H4 (cell line): Measurements from ENCODE around the gene STAT1. TPM values are rescaled to one million over a fixed set of nuclear protein-coding genes. Genes with fewer than 3 reads are reported as not detected.

Source experiments
- DNase-seq: peaks from one replicate; pipeline ENCODE4 v3.0.0-alpha.2; 2015; ENCODE audit warnings: low spot score
- total RNA-seq: library from RNA; depleted of rRNA; stranded (reverse); fragments of >200 nt; shearing (Covaris generic); gene quantifications from 2 replicates; pipeline ENCODE4 v1.2.3, GENCODE V29; 2014; rRNA removed

Gene STAT1
- total RNA-seq = 88.6 and 110 TPM in 2 replicates

DNA sequence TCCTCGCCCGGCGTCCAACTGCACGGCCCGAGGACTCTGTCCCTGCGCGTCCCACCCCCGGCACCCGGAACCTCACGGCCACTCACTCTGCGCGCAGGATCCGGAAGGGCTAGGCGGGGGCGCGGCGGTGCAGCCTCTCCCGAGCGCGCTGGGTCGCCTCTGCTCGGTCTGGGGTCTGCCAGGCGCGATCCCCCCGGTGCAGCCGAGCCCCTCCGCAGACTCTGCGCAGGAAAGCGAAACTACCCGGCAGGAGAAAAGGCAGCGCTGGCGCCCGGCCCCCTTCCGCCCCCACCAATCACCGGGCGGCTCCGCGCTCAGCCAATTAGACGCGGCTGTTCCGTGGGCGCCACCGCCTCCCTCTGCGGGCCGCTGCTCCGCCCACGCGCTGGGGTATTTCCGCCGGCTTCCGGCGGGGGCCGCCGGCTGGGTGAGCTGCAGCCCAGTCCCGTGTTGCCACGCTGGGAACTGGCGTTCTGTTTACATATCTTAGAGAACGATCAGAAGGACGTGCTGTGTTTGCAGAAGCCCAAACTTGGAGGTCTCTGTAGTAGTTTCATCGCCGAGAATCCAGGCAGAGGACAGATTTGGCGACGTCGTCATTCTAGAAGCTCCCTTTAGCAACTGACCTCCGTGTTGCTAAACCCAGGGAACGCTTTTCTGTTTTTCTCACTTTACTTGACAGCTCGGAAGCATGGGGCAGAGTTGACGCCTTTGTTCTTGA, at the start of gene STAT1:
STAT1 (minus strand) TSS at position 240 of the 721 bp plus-strand sequence. CDS start 4,168 bp downstream, outside the sequence.
- DNase-seq = peak; percentile 83

DNA sequence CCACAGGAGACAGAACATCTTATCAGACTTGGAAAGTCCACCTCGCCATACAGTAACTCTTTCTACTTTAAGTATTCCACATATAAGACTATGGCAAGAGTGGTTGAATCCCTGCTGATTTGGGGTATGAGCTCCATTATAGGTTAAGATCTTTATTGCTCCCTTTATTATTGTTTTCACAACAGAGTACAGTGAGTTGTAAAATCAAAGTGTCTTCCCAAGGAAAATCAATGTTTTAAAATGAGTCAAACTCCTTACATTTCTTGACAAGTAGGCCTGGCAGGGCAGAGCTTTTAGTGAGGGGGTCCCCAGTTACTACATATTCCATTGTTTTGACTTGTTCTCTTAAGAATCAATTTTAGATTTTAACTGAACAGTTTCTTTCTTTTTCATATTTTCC, 49.6 kb upstream of the STAT1 start:
- no peak for DNase-seq

DNA sequence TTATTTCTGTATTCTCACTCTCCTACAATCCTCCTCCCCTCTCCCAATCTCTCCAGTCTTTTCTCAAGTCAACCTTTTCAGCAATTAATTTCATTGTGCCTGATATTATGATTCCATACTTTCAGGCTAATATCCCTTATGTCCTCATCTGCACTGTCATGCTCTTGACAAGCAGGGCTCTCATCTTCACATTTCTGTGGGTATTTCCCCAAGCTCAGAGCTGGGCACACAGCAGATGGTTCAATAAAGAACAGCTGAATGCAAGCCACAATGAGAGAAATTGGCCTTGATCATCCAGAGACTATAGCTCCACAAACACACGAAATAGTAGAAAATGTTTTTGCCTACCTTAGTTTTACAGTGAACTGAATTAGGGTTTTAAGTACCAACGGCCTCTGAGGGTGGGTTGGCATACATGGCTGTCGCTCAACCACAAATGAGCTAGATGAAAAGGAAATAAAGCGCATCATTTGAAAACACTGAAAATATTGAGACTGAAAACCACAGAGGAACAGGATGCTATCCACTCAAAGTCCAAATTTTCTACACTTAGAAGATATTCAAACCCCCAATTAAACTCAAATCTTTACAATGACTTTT, 47.5 kb upstream of the STAT1 start:
- DNase-seq = no peak

- DNase-seq = no peak
Measured at GRCh38 chr2:191059308-191059707, 45.3 kb upstream of the STAT1 start.

- DNase-seq = no peak
Measured at GRCh38 chr2:191056228-191056627, 42.3 kb upstream of the STAT1 start.

GRCh38 chr2:191053256-191053655, 39.3 kb upstream of the STAT1 start:
- DNase-seq = no peak

GRCh38 chr2:191051825-191052778, 38.1 kb upstream of the STAT1 start:
- peak; percentile 53 for DNase-seq

DNA sequence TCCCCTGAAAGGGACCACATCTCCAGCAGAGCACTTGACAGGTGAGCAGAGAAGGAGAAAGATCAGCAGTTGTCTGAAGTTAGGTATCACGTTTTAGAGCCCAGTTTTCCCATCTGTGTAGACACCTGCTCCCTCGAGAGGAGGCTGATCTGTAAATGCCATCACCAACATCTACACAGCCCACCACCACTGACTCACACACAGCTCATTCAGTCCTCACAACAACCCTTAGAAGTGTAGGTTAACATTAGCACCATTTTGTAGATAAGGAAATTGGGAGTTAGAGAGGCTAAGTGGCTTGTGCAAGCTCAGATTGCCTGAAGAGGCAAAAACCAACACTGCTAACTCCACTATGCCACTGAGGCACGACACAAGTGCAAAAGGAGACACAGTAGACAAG, 37.2 kb upstream of the STAT1 start:
- no peak for DNase-seq

DNA sequence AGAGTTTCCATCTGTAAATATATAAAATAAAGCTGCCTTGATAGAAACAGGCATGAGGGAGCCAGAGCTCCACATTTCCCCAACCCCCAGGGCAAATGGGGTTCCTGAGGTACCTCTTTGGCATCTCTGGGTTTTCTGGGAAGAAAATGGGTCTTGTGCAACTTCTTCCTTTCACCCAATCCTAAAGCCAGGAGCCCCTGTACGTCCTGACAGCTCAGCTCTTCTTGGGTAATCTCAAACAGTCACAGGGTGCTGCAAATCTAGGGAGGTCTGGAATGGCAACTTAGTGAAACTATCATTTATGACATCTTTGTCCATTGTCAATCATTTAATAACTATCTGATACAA, 36.6 kb upstream of the STAT1 start:
- DNase-seq = peak; percentile 24

- peak; percentile 52 for DNase-seq
Measured at GRCh38 chr2:191049728-191050639, 36.0 kb upstream of the STAT1 start.

- no peak for DNase-seq
Measured at GRCh38 chr2:191048073-191048472, 34.1 kb upstream of the STAT1 start.

- no peak for DNase-seq
Measured at GRCh38 chr2:191045141-191045540, 31.2 kb upstream of the STAT1 start.

DNA sequence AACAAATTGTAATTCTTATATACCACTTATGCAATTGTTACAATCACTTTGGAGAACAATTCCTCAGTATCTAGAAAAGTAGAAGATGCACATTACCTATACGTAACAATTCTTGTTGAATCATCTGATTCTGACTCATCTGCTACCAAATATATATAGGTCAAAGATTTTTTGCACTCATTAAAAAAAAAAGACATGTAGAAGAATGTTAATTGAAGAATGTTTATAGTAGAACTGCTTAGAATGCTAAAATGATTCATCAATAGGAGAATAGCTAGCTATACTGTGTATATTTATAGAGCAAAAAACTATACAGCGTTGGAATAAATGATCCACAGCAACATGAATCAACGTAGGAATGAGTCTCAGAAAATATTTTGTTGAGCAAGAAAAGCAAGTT, 29.5 kb upstream of the STAT1 start:
- DNase-seq = no peak

GRCh38 chr2:191041418-191042161, 27.6 kb upstream of the STAT1 start:
- DNase-seq = peak; percentile 42

DNA sequence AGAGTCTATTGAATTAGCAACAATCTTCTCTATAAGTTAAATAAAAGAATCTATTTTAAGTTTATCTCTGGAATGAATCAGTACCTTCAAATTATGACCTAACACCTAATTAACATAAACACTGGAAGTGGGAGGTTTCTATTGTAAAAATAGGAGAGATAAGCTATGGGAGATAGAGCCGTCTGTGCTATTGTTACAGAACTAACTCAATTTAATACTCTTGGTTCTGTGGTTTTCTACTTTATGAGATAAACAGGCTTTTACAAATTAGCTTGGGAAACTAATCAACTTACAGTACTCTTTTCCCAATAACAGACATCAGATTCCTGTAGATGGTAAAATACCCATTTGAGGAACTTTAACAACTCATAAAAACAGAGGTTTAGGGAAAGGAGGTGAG, 25.6 kb upstream of the STAT1 start:
- DNase-seq = no peak

DNA sequence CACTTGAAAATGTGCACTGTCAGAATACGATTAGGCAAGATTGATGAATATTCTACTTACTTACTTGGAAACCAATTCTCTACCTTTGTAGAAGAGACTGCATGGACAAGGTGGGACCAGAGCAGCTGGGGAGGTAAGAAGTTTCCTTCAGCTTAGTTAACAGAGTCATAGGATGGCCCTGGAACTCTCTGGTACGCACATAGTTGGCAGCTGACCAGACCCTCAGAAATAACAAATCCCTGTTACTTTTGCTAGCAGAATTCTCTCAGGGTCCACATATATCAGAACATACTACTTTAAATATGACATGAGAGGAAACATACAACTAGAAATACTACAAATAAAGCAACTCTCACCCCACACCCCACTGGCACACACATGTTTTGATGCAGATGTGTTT, 24.8 kb upstream of the STAT1 start:
- DNase-seq = no peak

DNA sequence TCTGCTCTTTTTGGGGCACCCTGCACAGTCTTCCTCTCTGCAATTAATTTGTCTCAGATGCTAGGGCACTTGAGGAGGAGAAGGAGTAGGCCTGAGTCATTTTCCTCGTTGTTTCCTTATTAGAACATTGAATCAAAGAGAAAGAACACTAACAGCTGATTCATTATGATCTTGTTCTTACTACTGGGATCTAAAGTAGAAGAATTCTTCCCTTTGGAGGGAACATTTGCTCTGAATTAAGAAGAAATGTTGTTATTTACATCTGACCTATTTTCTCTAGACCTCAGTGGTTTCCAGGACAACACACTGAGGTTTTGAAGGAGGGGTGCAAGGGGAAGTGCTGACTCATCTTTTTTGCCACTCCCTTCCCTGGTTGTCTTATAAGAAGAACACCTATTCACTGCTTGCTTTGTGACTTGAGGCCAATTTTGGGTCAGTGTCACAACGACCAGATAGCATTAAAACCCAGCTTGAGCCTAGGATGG, 24.3 kb upstream of the STAT1 start:
- peak; percentile 39 for DNase-seq

DNA sequence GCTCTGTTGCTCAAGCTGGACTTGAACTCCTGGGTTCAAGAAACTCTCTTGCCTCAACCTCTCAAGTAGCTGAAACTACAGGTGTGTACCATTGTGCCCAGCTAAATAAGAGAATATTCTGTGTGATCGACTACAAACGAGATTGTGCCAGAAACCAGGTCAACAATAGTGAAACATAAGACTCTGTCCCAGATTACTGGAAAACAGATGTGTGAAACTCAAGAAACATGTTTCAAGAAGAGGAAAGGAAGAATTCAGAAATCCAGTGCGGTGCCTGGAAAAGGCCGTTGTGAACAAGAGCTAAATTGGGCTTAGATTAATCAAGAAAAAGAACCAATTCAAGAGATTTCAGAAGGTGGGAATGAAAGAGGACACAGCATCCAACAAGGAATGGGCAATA, 23.4 kb upstream of the STAT1 start:
- no peak for DNase-seq

- DNase-seq = no peak
Measured at GRCh38 chr2:191036363-191036762, 22.4 kb upstream of the STAT1 start.

GRCh38 chr2:191032588-191033429, 18.8 kb upstream of the STAT1 start:
- no peak for DNase-seq
